ENCODE results near the gene UGT2B15. TPM values are rescaled to one million over a fixed set of nuclear protein-coding genes. Genes with fewer than 3 reads are reported as not detected.
"Not testable (repeated sequence)": the region's sequence is repeated elsewhere in the genome, so short reads cannot be mapped to it uniquely, and the experiment has no call there.

UGT2B15 gene
- total RNA-seq, 1 experiment from 2014 or later = 0.13 TPM

DNA sequence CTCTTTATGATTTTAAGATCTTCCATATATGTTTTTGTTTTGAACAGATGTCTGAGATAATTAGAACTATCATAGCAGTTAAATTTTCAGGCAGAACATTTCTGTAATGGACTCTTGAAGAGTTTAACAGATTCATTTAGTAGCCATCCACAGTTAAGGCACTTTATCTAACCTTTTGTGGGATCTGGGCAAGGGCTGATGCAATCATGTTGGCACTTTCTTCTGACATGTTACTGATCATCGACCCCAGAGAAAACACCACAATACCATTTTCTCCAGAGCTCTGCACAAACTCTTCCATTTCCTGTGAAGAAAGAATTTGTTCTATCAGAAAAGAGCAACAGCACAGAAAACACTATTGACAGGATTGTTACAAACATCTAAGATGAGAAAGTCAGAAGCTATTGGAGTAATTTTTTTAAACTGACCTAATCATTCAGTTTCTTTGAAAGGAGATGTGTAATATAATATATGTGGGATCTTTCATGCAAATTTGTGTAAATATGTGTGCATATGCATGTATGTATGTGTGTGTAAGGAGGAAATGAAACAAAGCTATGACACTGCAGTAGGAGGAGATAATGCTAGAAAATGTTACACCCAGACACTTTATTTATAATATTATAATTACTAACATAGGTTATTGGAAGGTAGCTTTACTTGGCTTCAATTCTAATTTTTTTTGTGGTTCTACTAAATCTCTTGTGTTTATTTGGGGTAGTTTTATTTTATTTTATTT, 7.4 kb downstream of the UGT2B15 start:
- intact Hi-C loops (cut with micrococcal nuclease; ENCODE audit: unreplicated experiment); H3K27me3 ChIP-seq (ENCODE audit: control insufficient read depth, insufficient read depth, low read length); in situ Hi-C loops (cut with HindIII; ENCODE audit: low pct_unique_long_range_greater_than_20kb, low sequenced_read_pairs); ATAC-seq; POLR2A ChIA-PET; BruUV-seq (replicated peaks); H3K9me3 ChIP-seq (ENCODE audit: control insufficient read depth, insufficient read depth, low read depth, low read length); H3K27ac ChIP-seq (ENCODE audit: low read length); CTCF ChIA-PET; H3K4me1 ChIP-seq (ENCODE audit: control insufficient read depth, insufficient read depth, low read length); H3K4me3 ChIP-seq (ENCODE audit: low read depth in 2 of 2, low read length in 2 of 2); H3K36me3 ChIP-seq (ENCODE audit: control insufficient read depth, insufficient read depth, low read length); DNase-seq (ENCODE audit: low read depth, low spot score): not testable (repeated sequence)

GRCh38 chr4:68658672-68659071, 11.8 kb downstream of the UGT2B15 start:
- no peak for TF ChIP-seq POLR2AphosphoS5 (IDR thresholded peaks at IDR 0.05; ENCODE audit: low read depth, low read length)
- intact Hi-C loops (cut with micrococcal nuclease; ENCODE audit: unreplicated experiment) (no loop called here), in situ Hi-C loops (cut with HindIII; ENCODE audit: low pct_unique_long_range_greater_than_20kb, low sequenced_read_pairs) (no loop called here)
- no peak overlapping the region for H3K27ac ChIP-seq (ENCODE audit: low read length)
- ChIA-PET POLR2A (no interaction called here), CTCF (no interaction called here)
- no peak for ATAC-seq
- H3K4me1 ChIP-seq (ENCODE audit: control insufficient read depth, insufficient read depth, low read length) = no peaks in the 10 kb centered on the region
- no peak overlapping the region for H3K4me3 ChIP-seq (ENCODE audit: low read depth in 2 of 2, low read length in 2 of 2)
- no peaks in the 10 kb centered on the region for H3K27me3 ChIP-seq (ENCODE audit: control insufficient read depth, insufficient read depth, low read length)
- DNase-seq (ENCODE audit: low read depth, low spot score) = no peak
- no peaks in the 10 kb centered on the region for H3K9me3 ChIP-seq (ENCODE audit: control insufficient read depth, insufficient read depth, low read depth, low read length)
- no peaks in the 10 kb centered on the region for H3K36me3 ChIP-seq (ENCODE audit: control insufficient read depth, insufficient read depth, low read length)
- BruUV-seq (replicated peaks) = no TSS peak

GRCh38 chr4:68657022-68657594, 13.3 kb downstream of the UGT2B15 start:
- POLR2A ChIA-PET; H3K36me3 ChIP-seq (ENCODE audit: control insufficient read depth, insufficient read depth, low read length); ATAC-seq; in situ Hi-C loops (cut with HindIII; ENCODE audit: low pct_unique_long_range_greater_than_20kb, low sequenced_read_pairs); H3K4me1 ChIP-seq (ENCODE audit: control insufficient read depth, insufficient read depth, low read length); H3K4me3 ChIP-seq (ENCODE audit: low read depth in 2 of 2, low read length in 2 of 2); BruUV-seq (replicated peaks); intact Hi-C loops (cut with micrococcal nuclease; ENCODE audit: unreplicated experiment); H3K27me3 ChIP-seq (ENCODE audit: control insufficient read depth, insufficient read depth, low read length); DNase-seq (ENCODE audit: low read depth, low spot score); H3K9me3 ChIP-seq (ENCODE audit: control insufficient read depth, insufficient read depth, low read depth, low read length); H3K27ac ChIP-seq (ENCODE audit: low read length); CTCF ChIA-PET: not testable (repeated sequence)

- H3K4me3 ChIP-seq (ENCODE audit: low read depth in 2 of 2, low read length in 2 of 2); H3K36me3 ChIP-seq (ENCODE audit: control insufficient read depth, insufficient read depth, low read length); ATAC-seq; intact Hi-C loops (cut with micrococcal nuclease; ENCODE audit: unreplicated experiment); in situ Hi-C loops (cut with HindIII; ENCODE audit: low pct_unique_long_range_greater_than_20kb, low sequenced_read_pairs); CTCF ChIA-PET; BruUV-seq (replicated peaks); POLR2A ChIA-PET; H3K27ac ChIP-seq (ENCODE audit: low read length); H3K9me3 ChIP-seq (ENCODE audit: control insufficient read depth, insufficient read depth, low read depth, low read length); DNase-seq (ENCODE audit: low read depth, low spot score); H3K4me1 ChIP-seq (ENCODE audit: control insufficient read depth, insufficient read depth, low read length); H3K27me3 ChIP-seq (ENCODE audit: control insufficient read depth, insufficient read depth, low read length): not testable (repeated sequence)
Measured at GRCh38 chr4:68656445-68656973, 13.9 kb downstream of the UGT2B15 start.

DNA sequence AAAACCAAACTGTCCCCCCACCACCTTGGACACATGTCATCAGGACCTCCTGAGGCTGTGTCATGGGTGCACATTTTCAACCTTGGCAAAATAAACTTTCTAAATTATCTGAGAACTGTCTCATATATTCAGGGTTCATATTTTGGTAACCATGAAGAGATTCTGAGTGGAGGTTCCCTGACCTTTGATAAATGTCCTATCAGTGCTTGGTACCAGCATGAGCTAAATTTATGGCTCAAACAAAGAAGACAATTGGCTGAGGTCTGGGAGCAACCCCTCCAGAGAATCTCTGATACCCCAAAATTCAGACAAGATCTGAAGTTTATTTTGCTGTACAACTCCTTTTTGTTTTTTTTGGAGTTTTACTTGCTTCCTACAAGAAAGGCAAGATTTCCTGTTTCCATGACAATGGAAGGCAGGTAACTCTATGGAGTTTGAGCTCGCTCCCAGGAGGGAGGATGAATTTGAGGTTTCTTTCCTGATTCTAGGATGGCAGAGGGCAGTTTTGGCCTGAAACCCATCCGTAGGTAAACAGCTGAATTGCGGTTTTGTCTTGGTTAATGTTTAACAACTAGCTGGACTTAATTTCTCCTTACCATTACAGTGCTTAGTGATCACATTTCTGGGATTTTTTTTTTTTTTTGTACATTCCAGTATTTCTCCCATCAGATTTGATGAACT, 14.5 kb downstream of the UGT2B15 start:
- no peak for ATAC-seq
- intact Hi-C loops (cut with micrococcal nuclease; ENCODE audit: unreplicated experiment) = no loop called here

More for the DNA sequence above, 14.5 kb downstream of the UGT2B15 start:
- Histone ChIP-seq H3K4me1 (ENCODE audit: control insufficient read depth, insufficient read depth, low read length) (no peaks in the 10 kb centered on the region), H3K27ac (ENCODE audit: low read length) (no peak overlapping the region), H3K36me3 (ENCODE audit: control insufficient read depth, insufficient read depth, low read length) (no peaks in the 10 kb centered on the region), H3K4me3 (ENCODE audit: low read depth in 2 of 2, low read length in 2 of 2) (no peak overlapping the region), H3K27me3 (ENCODE audit: control insufficient read depth, insufficient read depth, low read length) (no peaks in the 10 kb centered on the region), H3K9me3 (ENCODE audit: control insufficient read depth, insufficient read depth, low read depth, low read length) (no peaks in the 10 kb centered on the region)
- ChIA-PET POLR2A (no interaction called here), CTCF (no interaction called here)
- BruUV-seq (replicated peaks) = no TSS peak
- no peak for DNase-seq (ENCODE audit: low read depth, low spot score)
- in situ Hi-C loops (cut with HindIII; ENCODE audit: low pct_unique_long_range_greater_than_20kb, low sequenced_read_pairs) = no loop called here
- TF ChIP-seq CTCF (IDR thresholded peaks at IDR 0.05) (no peak), TCF7L2 (IDR thresholded peaks at IDR 0.05; ENCODE audit: low read depth, low read length) (no peak), POLR2AphosphoS5 (IDR thresholded peaks at IDR 0.05; ENCODE audit: low read depth, low read length) (no peak), SIN3A (IDR thresholded peaks at IDR 0.05; ENCODE audit: borderline replicate concordance, insufficient read depth, low read depth, low read length) (no peak)
- TF ChIP-seq, protein P1, sequence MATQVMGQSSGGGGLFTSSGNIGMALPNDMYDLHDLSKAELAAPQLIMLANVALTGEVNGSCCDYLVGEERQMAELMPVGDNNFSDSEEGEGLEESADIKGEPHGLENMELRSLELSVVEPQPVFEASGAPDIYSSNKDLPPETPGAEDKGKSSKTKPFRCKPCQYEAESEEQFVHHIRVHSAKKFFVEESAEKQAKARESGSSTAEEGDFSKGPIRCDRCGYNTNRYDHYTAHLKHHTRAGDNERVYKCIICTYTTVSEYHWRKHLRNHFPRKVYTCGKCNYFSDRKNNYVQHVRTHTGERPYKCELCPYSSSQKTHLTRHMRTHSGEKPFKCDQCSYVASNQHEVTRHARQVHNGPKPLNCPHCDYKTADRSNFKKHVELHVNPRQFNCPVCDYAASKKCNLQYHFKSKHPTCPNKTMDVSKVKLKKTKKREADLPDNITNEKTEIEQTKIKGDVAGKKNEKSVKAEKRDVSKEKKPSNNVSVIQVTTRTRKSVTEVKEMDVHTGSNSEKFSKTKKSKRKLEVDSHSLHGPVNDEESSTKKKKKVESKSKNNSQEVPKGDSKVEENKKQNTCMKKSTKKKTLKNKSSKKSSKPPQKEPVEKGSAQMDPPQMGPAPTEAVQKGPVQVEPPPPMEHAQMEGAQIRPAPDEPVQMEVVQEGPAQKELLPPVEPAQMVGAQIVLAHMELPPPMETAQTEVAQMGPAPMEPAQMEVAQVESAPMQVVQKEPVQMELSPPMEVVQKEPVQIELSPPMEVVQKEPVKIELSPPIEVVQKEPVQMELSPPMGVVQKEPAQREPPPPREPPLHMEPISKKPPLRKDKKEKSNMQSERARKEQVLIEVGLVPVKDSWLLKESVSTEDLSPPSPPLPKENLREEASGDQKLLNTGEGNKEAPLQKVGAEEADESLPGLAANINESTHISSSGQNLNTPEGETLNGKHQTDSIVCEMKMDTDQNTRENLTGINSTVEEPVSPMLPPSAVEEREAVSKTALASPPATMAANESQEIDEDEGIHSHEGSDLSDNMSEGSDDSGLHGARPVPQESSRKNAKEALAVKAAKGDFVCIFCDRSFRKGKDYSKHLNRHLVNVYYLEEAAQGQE (IDR thresholded peaks at IDR 0.05; ENCODE audit: insufficient read depth in 1 of 2, low read depth in 2 of 2, low read length in 1 of 2) = no peak
